DMS 273 (cell line): Measurements from ENCODE around the gene MTREX.
A peak's percentile ranks its signal among the peaks of the same experiment; 100 is the strongest.

Source experiments
- DNase-seq: peaks from one replicate; lab custom pipeline; 2025; ENCODE audit not compliant: unreplicated experiment; lab: John Stamatoyannopoulos, UW

MTREX gene

DNA sequence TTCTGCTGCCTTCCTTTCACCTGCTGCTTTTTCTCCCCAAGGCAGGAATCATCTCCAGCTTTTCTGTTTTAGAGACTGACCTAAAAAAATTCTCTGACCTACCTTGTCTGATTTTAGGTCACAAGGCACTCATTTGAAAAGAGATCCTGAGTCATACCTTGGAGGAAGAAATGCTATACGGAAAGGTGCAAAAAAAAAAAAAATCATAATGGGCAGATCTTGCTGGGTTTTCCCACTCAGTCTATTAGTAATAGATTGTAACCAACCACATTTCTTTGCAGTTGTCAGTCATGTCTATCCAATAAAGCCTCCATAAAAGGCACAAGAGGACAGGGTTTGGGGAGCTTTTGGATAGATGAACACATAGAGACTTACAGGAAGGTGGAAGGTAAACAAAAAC is 70.0 kb downstream of the MTREX start:
- DNase-seq = no peak

- no peak for DNase-seq
Observed at GRCh38 chr5:55383254-55383653, 75.5 kb downstream of the MTREX start.

DNA sequence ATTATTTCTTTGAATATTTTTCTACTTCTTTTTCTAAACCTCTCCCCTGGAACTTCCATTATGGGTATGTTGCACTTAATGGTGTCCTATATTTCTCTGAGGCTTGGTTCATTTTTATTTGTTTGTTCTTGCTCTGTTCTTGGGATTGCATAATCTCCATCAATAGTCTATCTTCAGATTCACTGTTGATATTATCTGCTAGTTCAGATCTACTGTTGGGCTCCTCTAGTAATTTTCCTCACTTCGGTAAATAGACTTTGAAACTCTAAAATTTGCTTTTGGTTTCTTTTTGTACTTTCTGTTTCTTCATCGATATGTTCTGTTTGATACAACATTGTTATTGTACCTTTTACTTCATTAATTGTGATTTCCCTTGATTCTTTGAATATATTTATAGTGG is 76.3 kb downstream of the MTREX start:
- no peak for DNase-seq

DNA sequence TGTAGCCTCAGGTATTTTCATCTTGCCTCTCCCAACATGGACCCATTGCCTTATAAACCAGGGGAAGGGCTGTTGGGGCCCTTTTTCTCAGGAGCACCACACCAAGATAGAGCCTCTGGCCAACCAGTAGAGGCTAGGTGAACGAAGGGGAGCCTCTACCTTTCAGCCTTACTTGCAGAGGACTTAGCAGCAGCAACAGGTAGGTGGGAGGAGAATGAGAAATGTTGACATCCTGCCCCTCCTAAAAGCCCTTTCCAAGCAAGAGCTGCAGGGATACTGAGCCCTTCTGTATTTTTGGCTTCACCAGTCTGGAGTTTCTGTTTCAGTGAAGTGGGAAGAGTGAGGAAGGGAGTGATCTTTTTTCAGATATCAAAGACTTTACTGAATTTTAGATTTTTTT is 77.4 kb downstream of the MTREX start:
- DNase-seq = no peak

GRCh38 chr5:55385846-55386245 is 78.1 kb downstream of the MTREX start:
- DNase-seq = no peak

DNA sequence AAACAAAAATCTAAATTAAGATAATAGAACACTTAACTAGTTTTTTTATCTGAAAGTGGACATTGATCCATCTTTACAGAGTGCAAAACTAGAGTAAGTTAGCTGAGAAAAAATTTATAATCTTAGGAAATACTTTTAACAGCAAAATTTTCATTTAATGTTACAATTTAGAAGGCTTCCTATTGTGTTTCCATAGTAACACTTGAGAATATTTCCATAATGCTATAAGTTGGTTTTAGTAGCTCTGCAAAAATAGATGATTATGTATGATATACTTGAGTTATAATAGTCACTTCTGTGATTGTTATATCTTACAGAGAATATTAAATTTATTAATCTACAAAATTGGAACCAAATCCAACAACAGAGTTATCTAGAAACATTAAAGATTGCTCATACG is 78.6 kb downstream of the MTREX start:
- no peak for DNase-seq

GRCh38 chr5:55387865-55388264 is 80.1 kb downstream of the MTREX start:
- no peak for DNase-seq

DNA sequence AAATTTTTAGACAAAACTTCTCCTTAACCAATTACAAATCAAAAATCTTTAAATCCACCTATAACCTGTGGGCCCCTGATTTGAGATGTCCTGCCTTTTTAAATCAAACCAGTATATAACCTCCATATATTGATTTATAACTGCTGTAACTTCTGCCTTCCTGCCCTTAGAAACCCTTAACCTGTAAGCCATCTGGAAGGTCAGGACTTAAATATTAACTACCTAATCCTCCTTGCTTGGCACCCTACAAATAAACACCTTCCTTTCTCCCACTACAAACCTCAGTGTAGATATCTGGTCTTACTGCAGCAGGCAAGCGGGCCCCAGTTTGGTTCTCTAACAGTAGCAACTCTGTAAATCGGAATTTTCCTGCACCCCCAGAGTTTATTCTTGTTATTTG is 83.9 kb downstream of the MTREX start:
- DNase-seq = no peak

DNA sequence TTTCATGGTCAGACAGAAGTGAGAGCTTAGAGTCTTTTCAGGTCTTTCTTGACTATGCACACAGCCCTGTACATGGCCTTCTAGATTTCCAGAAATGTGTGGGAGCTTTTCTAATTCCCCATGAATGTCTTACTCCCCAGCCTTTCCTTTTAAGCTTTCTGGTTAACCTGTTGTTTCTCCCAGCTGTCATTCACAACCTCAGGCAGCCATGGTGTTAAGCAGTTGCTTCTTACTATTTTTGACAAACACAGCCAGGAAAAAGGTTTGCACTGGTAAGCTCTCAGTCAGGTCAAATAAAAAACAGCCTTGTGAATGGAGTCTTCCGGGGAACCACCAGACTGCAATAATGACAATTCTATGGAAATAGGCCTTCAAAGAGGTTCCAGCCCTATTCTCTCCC is 84.9 kb downstream of the MTREX start:
- DNase-seq = no peak

DNA sequence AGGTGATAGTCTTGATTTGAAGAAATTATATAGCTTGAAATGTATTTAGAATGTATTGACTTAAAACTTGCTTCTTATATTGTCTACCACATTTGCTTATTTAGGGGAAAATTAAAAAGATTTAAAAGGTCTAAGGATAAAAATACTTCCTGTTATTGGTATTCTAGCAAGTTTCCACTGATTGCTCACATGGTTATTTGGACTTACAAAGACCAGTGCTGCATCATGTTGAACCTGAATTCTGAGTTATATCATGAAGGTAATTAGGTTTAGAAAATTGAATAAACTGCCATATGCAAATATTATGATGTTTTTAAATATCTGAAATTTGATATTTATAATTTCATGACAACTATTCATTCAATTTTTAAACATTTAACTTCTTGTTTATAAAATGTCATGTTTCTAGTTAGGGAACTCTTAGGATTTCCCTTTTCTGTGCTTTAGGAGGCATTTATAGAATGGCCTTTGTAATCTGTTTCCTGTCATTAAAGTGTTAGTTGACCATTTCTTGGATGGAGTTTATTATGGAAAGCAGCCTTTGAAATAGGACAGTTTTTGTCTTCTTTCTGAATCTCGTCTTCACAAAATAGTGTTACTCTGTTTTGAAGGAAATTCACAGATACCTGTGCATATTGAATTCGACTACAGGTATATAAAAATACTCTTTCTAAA is 85.8 kb downstream of the MTREX start:
- DNase-seq = no peak

- peak; percentile 4 for DNase-seq
Observed at GRCh38 chr5:55402199-55402598, 94.4 kb downstream of the MTREX start.

DNA sequence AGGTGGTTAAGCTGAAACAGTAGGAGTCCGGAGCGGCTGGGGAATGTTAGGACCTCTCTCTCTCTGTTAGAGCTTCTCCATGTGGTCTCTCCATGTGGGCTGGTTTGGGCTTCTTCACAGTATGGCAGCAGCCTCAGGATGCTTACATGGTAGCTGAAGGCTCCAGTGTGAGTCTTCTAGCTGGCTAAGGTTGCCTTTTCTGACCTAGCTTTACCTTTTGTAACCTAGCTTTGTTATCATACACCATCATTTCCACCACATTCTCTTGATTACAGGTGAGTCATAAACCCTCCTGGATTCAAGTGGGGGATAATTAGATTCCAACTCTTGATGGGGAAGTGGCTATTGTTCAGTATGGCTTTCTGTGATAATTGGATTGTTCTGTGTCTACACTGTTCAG is 98.5 kb downstream of the MTREX start:
- no peak for DNase-seq

DNA sequence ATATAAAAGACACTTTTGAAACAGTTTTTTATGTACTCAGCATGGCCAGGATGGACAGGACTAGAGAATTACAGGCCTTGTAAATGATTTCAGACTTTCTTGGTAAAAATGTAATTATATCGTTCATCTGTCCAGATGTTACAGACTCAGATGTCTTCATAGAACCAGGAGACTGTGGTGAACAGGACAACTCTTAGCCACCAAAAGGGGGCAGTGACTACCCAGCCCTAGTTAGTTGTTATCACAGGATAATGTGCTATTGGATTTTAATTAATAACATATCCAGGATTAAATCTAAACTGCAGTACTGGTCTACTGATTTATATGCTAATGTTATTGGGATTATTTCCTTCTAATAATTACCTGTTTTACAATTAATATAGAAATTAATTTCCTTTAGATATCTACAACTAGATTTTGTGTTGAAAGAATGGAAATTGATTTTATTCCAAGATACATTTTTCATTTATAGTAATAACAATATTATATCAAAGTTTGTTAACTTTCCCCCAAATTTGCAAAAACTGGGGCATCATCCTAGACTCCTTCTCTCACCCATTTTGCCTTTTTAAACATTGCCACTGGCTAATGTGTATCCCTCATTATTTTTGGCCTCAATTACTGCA is 99.4 kb downstream of the MTREX start:
- peak; percentile 52 for DNase-seq

GRCh38 chr5:55407984-55408383 is 100.2 kb downstream of the MTREX start:
- DNase-seq = no peak

GRCh38 chr5:55409775-55410174 is 102.0 kb downstream of the MTREX start:
- DNase-seq = no peak

DNA sequence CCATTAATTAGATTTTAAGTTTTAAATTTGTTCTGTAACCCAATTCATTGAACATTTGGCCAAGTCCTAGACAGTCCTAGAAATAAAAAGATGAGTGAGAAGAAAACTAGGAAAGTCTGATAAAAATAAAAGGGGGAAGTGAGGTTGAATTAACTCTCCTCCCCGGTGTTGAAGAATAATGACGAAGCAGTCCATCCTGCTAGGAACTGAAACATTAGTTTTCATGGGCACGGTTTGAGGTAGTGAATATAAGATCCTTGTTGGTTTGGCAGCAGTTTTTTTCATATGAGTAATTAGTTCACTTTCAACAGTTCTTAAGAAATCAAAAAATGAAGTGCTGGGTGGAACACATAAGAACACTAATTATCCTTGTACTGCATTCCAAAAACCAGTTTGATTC is 103.1 kb downstream of the MTREX start:
- no peak for DNase-seq

DNA sequence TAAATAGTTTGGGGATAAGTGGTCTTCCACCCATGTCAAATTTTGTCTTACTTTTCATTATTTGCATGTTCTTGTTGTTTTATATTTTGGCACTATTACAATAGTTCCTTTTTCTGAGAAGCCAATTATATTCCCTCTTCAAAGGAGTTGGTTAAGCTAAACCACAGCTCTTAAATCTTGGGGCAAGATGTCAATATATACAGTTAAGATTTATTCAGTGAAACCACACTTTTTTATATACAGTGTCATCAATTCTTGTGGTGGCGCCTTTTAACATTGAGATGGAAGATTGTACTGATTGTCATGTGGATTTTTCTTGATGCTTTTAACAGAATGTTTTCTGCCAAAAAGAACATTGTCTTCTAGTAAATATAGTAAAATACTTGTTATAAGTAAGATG is 104.1 kb downstream of the MTREX start:
- DNase-seq = no peak

GRCh38 chr5:55413644-55414043 is 105.9 kb downstream of the MTREX start:
- no peak for DNase-seq

DNA sequence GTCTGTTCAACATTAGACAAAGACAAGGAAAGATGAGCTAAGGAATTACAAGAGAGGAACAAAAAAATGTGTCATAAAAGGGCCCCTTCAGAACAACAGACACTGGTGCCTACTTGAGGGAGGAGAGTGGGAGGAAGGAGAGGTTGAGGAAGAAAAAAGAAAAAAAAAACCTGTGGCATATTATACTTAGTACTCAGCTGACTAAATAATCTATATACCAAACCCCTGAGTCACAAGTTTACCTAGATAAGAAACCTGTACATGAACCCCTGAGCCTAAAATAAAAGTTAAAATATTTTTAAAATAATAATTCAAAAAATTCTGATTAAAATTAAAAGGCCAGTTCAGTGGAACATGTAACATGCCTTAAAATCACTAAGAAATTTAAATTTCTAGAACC is 107.3 kb downstream of the MTREX start:
- DNase-seq = no peak

- DNase-seq = no peak
Observed at GRCh38 chr5:55416306-55416705, 108.5 kb downstream of the MTREX start.

GRCh38 chr5:55418994-55419968 is 111.5 kb downstream of the MTREX start:
- DNase-seq = peak; percentile 14

DNA sequence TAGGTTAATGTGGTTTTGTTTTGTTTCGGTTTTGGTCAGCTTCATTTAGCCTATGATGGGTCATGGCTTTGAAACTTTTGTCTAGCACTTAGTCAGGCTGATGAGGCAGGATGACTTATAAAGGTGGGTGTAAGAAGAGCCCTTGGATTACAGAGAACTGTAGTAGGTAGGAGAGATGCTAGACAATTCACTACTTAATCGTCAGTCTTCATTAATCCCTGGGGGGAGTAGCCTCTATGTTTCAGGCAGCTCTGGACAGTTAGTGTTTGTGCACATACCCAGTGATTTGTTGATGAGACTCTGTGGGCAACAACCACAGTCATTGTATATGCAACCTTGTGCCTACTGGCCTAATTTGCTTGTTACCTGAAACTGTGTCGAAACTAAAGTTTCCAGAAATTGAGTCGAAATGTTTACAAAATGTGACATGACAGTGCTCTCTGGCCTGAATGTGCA is 113.3 kb downstream of the MTREX start:
- no peak for DNase-seq
